Thoracic aorta (tissue), 2 donors: ENCODE measurements around the gene P2RX5. TPM values are rescaled to one million over a fixed set of nuclear protein-coding genes. Genes with fewer than 3 reads are reported as not detected.

Experiments
- ATAC-seq: fragments of 150-250 bp; one replicate; pipeline ENCODE4 v1.8.0; 2017; ENCODE audit warnings: low read depth; ENCODE audit not compliant: insufficient number of reproducible peaks, low FRiP score
- DNase-seq: peaks from one replicate; pipeline ENCODE4 v3.0.0-alpha.2; 2020; ENCODE audit warnings: low spot score
- H3K27ac ChIP-seq, 2 donors: fragments of 200-600 bp; sonication (generic); 1 replicate in 1 of 2; 2 replicates in 1 of 2; pipeline ENCODE4 v1.5.1; 2016; ENCODE audit warnings: mild to moderate bottlenecking in 2 of 2, moderate library complexity in 2 of 2
- H3K27me3 ChIP-seq: fragments of 200-600 bp; sonication (generic); replicated peaks from 2 replicates; pipeline ENCODE4 v1.6.0; 2016; ENCODE audit warnings: mild to moderate bottlenecking; ENCODE audit not compliant: insufficient read depth
- H3K36me3 ChIP-seq: fragments of 200-600 bp; sonication (generic); one replicate; pipeline ENCODE4 v1.5.1; 2016
- H3K4me1 ChIP-seq, 2 donors: fragments of 200-600 bp; sonication (generic); 1 replicate in 1 of 2; 2 replicates in 1 of 2; pipeline versions ENCODE4 v1.5.1 to v1.6.0; 2016; ENCODE audit warnings: low read depth in 2 of 2, mild to moderate bottlenecking in 1 of 2; ENCODE audit not compliant: control insufficient read depth in 1 of 2
- H3K4me3 ChIP-seq: fragments of 200-600 bp; sonication (generic); 2 replicates; pipeline ENCODE4 v1.5.1; 2016; ENCODE audit warnings: mild to moderate bottlenecking
- H3K9me3 ChIP-seq: fragments of 200-600 bp; sonication (generic); 2 replicates; pipeline ENCODE4 v1.5.1; 2016
- CTCF ChIP-seq: fragments of 200-600 bp; sonication (generic); IDR thresholded peaks from one replicate; pipeline ENCODE4 v1.5.1; 2019; ENCODE audit warnings: antibody characterized with exemption
- total RNA-seq, 2 donors: library from RNA; depleted of rRNA; stranded (reverse); fragments of >200 nt; gene quantifications; one replicate each; pipeline versions ENCODE4 v1.1.0 to v1.2.3, GENCODE V29; 2016

The P2RX5 gene, protein sequence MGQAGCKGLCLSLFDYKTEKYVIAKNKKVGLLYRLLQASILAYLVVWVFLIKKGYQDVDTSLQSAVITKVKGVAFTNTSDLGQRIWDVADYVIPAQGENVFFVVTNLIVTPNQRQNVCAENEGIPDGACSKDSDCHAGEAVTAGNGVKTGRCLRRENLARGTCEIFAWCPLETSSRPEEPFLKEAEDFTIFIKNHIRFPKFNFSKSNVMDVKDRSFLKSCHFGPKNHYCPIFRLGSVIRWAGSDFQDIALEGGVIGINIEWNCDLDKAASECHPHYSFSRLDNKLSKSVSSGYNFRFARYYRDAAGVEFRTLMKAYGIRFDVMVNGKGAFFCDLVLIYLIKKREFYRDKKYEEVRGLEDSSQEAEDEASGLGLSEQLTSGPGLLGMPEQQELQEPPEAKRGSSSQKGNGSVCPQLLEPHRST
- total RNA-seq, result 1 to 10 TPM in 1 of 2 donors, not detected in 1; 2.3 TPM

DNA sequence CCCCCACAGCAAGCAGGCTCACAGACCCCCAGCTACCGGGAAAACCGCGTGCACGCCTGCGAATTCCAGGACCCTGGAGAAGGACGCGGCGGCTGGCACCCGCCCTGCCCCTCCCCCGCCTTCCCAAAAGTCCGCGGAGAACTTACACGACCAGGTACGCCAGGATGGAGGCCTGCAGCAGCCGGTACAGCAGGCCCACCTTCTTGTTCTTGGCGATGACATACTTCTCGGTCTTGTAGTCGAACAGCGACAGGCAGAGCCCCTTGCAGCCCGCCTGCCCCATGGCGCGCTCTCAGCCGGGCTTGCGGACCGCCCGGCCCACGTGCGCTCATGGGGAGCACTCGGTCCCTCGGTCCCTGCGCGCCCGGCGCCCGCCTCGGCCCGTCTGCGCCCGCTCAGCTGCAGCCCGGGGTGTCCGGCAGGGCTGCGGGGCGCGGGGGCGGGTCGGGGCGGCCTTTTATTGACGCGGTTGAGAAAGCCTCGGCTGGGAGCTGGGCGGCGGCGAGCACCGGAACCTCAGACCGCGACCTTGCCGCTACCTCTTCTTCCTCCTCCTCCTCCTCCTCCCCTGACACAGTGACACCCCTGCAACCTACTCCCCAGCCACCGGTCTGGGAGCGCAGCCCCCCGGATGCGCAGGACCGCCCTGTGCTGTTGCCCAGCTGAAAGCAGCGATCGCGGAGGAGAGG lies at the start of gene P2RX5:
P2RX5 (minus strand) TSS at position 433 of the 689 bp plus-strand sequence; CDS start at position 283, 150 bp downstream.
- Histone ChIP-seq H3K4me1 (peaks cover 6 to 16% of the 10 kb centered on the region in 2 donors), H3K9me3 (peaks cover 3% of the 10 kb centered on the region), H3K27ac (no peak within 1 kb of the TSS), H3K36me3 (no peaks in the 10 kb centered on the region), H3K27me3 (peaks cover 12% of the 10 kb centered on the region), H3K4me3 (peak within 1 kb of the TSS; percentile 71)
- TF ChIP-seq CTCF, result no peak
- DNase-seq (no peak), ATAC-seq (no peak)

- H3K4me1 ChIP-seq, result no peaks in the 10 kb centered on the region
- H3K36me3 ChIP-seq, result no peaks in the 10 kb centered on the region
- TF ChIP-seq CTCF, result no peak
- no peak overlapping the region for H3K4me3 ChIP-seq
- DNase-seq (no peak), ATAC-seq (no peak)
- H3K27ac ChIP-seq, result no peak overlapping the region
- H3K9me3 ChIP-seq, result no peaks in the 10 kb centered on the region
- no peaks in the 10 kb centered on the region for H3K27me3 ChIP-seq
Observed at GRCh38 chr17:3745071-3745470, 49.1 kb upstream of the P2RX5 start.

DNA sequence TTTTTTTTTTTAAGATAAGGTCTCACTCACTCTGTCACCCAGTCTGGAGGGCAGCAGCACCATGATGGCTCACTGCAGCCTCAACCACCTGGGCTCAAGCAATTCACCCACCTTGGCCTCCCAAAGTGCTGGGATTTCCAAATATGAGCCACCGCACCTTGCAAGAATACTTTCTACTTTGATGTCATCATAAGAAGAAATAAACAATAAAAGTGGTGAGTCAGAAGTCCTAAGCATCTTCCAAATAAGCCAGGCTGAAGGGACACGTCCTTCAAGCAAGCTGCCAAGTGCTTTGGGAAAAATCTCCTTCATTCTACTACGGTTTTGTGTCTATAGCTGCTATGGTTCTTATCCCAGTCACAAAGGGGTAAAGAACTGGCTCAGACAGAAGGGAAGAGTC lies 48.1 kb upstream of the P2RX5 start:
- DNase-seq, result no peak
- no peak for TF ChIP-seq CTCF
- no peaks in the 10 kb centered on the region for H3K27me3 ChIP-seq
- H3K4me3 ChIP-seq, result no peak overlapping the region
- no peaks in the 10 kb centered on the region for H3K4me1 ChIP-seq
- no peak overlapping the region for H3K27ac ChIP-seq
- no peak for ATAC-seq
- no peaks in the 10 kb centered on the region for H3K9me3 ChIP-seq
- no peaks in the 10 kb centered on the region for H3K36me3 ChIP-seq

DNA sequence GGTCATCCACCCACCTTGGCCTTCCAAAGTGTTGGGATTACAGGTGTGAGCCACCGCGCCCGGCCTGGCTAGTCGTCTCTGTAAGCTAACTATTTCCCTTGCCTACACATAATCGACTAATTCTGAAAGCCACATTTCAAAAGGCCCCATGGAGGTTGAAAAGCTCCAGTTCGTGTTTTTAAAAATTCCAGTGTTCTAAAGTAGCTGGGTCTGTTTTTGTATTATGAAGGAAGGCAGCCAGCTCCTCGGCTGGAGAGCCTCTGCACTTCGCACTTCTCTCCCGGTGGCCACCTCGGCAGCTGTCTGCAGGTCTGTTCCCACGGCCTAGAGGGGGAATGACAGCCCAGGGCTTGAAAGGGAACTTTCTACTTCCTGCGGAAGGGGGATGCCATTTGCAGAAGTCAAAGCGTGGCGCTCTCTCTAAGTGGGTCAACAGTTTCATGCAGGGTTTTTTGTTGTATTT lies 44.7 kb upstream of the P2RX5 start:
- H3K36me3 ChIP-seq, result no peaks in the 10 kb centered on the region
- no peak for TF ChIP-seq CTCF
- no peaks in the 10 kb centered on the region for H3K9me3 ChIP-seq
- H3K4me1 ChIP-seq, result peaks cover 0 to 5% of the 10 kb centered on the region in 2 donors
- DNase-seq (no peak), ATAC-seq (no peak)
- no peak overlapping the region for H3K27ac ChIP-seq
- H3K4me3 ChIP-seq, result no peak overlapping the region
- H3K27me3 ChIP-seq, result no peaks in the 10 kb centered on the region

DNA sequence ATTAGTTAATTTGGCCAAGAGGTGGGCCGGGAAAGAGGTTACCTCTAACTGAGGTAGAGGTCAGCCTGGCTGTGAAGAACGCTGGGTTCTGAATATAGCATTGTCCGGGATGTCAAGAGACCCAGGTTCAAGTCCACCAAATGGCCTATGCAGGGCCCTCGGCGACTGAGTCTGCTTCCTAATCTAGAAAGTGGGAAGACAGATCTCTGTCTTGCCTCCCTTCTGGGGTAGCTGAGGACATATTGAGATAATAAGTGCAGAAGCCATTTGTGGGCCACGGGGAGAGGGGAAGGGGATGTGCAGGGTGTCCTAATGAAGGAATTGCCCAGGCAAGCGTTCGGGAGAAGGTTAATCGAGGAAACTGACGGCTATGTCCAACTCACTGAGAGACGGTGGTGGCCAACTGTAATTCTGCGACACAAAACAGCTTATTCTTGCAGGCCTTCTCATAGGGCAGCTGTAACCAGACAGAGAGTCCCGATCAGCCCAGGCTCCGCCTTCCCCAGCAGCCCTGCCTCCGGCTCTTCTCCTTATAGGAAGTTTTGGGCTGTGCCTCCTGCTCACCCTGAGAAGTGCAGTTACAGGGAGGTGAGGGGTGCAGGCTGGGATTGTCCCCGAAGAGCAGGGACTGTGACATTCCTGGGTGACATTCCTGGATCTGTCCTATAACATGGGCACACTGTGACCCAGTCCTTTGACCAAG lies 43.6 kb upstream of the P2RX5 start:
- Histone ChIP-seq H3K36me3 (no peaks in the 10 kb centered on the region), H3K27ac (no peak overlapping the region), H3K9me3 (no peaks in the 10 kb centered on the region), H3K27me3 (no peaks in the 10 kb centered on the region), H3K4me1 (peaks cover 0 to 5% of the 10 kb centered on the region in 2 donors), H3K4me3 (no peak overlapping the region)
- ATAC-seq (no peak), DNase-seq (no peak)
- no peak for TF ChIP-seq CTCF
